Cortex of kidney (tissue), 1 donor: ENCODE measurements around the gene TRIM52.

ENCODE experiments used
- DNase-seq: peaks from one replicate; lab custom pipeline; 2025; lab: John Stamatoyannopoulos, UW

TRIM52 gene

DNA sequence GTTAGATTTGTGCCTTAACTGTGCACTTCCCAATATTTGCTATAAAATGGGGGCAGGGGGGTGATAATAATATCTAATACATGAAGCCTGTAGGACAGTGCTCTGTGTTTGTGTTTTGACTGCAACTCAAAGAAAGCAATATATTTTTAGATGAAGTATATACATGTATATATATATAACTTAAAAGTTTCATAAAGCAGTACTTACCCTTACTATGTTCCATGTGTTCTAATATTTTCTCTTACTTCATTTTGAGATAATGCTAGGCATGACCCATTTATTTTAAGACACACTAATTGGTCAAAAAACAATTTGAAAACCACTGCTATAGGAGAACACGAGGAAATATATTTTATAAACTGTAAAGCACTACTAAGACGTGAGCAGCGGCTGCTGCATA is 2.4 kb downstream of the TRIM52 start:
- no peak for DNase-seq

DNA sequence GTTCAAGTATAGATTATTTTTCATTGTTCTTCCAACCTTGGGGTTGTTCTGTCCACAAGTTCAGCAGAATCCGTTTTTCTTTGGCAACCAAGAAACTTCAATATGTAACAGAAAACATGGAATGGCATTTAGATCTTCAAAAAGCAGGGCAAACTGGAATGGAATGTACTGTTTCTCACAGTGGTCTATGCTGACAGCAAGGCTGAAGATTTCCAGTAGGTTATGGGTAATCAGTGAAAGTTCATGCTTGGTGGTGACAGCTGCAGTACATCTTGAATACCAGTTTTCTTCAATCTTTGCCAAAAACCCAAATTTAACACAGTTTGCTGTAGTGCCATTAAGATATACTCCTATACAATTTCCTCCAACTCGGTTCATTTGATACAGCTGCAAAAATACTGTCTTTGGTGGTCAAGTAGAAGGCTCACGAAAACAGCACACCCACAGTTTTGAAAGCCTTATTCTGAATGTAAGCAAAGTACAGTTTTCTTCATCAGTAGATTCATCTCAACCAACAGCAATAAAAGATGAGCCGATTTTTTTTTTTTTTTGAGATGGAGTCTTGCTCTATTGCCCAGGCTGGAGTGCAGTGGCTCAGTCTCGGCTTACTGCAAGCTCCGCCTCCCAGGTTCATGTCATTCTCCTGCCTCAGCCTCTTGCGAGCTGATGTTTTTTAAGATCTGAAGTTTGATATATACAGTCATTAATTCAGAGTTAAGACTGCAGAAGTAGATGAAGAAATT is 4.9 kb downstream of the TRIM52 start:
- no peak for DNase-seq

DNA sequence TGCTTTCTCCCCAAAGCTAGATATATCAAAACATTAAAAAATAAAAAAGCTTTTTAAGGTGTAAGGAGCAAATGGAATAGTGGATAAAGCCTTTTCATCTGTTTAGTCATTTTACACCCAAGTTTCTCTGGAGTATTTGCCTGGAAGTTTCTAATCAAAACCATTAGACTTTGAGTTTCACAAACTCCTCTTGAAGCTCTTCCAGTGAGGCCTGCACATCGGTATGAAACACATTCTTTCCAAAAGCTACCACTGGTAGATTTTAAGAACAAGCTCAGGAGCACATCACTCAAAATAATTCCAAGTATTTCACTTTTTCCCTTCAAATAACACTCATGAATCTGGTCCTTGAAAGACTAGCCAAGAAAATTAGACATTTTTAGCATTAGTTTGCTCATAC is 5.7 kb downstream of the TRIM52 start:
- no peak for DNase-seq

DNA sequence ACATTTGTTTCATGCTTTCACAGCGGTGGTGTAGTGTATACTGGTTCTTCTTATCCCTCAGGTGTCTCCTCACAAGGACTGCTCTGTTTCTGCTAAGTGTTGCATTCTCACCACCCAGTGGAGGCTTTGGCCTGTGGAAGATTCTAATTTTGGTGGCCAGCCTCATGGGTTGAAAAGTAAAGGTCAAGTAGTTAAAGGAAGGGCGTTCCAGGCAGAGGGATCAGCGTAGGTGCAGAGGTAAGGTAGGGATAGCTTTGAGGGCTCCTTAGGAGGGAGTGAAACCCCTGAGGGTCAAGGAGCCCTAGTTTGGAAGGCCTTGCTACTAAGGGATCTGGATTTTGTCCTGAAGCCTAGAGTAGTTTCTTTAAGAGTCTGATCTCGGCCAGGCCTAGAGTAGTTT is 12.7 kb downstream of the TRIM52 start:
- no peak for DNase-seq

DNA sequence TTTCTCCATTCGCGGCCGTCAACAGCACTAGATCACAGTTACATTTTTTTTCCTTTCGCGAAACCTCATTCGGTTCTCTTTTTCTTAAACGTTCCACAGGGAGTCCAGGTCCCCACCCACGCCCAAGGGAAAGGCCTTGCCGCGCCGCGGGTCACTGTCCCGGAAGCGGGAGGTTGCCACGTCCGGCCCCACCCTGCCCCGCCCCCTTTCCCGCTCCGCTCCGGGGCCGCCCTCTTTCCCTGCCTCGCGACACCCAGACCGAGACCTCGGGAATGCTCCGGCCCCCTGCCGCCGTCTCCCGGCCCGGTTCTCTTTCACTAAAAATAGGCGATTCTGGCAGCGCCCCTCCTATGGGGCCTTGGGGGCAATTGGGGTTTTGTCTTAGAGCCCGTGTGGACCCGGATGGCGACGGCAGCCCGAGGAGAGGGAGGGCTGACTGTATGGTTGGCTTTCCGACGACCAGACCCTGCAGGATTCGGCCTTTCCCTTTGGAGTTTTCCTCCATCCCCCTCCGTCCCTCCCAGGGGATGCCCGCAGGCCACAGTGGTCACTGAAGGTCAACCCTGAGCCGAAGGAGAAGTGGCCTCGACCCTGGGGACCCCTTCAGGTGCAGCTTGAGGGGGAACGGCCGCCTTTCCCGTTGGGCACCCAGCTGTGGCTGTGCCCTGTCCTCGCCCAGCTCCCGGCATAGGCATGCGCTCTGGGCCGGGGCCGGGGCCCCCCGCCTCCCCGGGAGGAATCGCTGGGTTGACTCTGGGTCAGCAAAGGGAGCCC is 14.5 kb downstream of the TRIM52 start:
- DNase-seq = no peak

DNA sequence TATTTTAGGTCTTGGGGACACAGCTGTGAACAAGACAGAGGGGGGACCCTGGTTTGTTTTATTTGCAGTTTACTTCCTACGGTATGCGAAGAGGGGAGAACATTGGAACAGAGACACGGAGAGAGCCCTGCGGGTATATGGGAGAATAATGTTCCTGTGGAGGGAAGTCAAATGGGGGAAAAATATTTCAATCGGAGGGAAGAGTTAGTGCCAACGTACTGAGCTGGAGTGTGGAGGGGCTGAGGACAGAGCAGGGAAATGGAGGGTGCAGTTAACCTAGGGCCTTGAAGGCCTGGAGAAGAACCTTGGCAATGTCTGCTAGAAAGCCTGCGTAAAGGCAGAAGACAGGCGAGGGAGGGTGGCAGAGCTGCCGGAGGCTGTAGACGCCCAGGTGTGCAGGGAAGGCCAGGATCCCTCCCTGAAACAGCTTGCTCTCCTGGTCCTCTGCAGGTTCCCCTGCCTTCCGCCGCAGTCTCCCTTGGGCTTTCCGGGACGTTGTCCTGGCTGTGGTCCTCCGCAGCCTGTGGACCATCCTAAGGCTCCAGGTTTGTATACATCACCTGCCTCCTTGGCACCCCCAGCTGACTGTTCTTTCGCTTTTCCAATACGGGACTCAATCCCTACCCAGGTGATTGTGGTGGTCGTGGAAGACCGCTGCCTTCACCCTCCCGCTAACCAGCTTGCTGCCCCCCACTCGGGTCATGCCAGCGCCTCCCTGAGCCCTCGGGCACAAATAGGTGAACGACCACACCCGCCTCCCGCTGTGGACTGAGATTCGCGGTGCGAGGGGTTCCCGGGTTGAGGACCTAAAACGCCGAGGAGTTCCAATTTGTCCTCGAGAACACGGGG is 15.3 kb downstream of the TRIM52 start:
- no peak for DNase-seq

DNA sequence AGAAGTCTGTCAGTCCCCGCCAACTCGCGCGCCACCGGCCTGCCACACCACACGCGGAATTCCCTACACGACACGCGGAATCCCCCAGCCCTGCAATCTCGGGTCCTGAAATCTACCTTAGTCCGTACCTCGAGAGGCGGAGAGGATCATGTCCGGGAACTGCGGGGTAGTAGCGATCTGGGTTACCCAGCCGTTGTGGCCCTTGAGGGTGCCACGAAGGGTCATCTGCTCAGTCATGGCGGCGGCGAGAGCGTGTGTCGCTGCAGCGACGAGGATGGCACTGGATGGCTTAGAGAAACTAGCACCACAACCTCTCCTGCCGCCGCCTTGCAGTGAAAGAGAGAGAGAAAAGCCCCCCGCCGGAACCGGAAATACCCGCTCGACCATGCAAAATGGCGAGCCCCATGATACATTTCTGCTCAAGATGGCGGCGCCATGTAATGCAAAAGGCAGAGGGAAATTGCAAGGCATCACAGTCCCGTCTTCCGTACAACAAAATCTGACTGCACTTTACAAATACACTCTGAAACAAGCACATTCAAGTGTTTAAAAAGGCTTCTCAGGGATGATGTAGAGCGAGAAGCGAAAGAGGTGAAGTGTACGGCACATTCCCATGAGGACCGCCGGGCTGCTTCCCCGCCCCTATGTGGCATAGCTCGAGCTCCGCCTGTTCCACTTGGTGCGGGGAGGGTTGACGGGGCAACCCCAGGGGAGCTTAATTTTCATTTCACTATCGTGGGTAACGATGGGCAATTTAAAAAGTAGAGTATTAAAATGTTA is 17.2 kb downstream of the TRIM52 start, which contains the start of gene RACK1:
TSS of gene RACK1 (minus strand) at position 343 of the 780 bp plus-strand sequence. CDS start at position 237, 106 bp downstream.
- DNase-seq = no peak

DNA sequence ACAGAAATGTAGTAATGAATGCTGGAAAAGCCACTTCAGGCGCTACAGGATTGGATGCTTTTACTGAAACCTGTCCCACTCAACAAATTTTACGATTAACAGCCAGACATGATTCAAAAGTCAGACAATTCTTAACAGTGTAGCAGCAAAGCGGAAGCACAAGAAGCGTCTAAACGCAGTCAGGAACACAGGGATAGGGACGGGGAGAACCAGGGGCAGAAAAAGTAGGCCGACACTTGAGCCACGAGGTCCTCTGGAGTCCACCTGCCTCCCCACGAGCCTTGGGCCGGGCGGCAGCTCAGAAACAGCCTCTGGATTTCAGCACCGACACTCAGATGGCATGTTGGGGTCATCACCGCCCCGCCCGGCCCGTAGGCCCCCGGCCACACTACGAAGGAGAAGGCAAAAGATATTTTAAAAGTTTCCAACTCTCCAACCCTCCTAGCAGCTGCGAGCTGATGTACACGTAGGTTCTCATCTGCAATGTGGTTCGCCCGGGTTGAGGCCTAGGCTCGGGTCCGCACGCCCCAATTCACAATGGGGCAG is 17.9 kb downstream of the TRIM52 start:
- no peak for DNase-seq

DNA sequence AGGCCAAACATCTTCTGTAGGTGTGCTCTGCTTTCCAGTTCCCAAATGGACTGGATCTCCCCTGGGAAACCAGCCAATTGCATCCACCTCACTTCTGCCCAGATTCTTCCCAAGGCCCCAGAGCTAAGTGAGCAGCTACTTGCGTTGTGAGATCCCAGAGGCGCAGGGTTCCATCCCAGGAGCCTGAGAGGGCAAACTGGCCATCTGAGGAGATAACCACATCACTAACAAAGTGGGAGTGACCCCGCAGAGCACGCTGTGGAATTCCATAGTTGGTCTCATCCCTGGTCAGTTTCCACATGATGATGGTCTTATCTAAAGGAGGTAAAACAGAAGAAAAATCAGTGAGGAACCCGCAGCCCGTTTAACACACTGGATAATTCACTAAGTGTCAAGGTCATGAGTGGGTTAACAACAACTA is 18.9 kb downstream of the TRIM52 start:
- DNase-seq = no peak

DNA sequence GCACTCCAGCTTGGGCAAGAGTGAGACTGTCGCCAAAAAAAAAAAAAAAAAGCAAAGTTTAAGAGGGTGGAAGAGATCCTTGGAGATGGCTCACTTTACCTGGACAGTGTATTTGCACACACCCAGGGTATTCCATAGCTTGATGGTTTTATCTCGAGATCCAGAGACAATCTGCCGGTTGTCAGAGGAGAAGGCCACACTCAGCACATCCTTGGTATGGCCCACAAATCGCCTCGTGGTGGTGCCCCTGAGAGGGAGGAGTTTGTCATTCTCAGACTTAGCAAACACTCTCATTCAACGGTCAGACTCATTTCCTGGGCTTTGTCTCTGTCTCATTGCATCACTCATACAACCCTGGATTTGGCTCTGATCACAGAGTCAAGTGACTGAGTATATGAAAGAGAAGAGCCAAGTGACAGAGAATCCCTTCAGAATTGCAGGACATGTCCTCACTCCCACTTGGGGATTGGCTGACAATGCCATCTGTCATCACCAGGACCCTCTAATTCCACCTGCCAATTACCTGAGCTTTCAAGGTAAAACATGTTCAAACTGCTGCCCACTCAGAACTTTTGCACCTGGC is 19.5 kb downstream of the TRIM52 start:
- no peak for DNase-seq

DNA sequence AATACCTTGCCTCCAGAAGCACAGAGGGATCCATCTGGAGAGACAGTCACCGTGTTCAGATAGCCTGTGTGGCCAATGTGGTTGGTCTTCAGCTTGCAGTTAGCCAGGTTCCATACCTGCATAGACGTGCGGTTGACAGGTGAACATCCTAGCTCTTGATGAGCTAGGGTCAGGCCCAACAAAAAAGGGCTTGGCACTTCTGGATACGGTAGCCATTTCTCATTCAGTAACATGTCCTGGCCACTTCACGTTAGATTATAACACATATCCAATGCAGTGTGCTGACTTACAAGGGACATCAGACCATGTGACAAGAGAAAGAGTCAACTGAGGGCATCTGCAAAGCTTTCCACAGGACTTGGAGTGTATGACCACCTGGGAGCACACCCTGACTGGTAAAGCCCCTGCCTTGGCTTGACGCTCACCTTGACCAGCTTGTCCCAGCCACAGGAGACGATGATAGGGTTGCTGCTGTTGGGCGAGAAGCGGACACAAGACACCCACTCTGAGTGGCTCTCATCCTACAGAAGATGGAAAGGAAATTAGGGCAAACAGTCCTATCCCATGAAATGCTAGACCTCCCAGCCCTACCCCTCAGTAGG is 21.8 kb downstream of the TRIM52 start:
- DNase-seq = no peak

DNA sequence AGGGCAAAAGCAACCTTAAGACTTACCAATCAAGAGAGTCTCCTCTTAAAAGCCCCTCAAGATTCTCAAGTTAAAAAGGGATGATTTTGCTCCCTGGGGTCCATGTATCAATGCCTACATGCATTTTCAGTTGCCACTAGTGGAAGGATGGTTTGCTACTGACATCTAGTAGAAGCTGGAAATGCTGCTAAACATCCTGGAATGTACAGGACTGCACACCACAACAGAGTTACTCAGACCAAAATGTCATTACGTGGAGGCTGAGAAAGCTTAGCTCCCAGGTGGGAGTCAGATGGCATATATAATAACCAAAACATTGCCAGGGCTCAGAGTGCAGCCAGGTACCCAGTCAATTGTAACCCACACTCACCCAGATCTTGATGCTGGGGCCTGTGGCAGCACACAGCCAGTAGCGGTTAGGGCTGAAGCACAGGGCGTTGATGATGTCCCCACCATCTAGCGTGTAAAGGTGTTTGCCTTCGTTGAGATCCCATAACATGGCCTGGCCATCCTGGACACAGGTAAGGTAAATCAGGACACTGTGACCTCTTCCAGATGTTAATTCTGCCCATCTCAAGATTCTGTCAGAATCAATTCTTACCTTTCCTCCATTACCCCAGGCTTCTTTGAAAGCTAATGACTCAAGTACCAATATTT is 23.1 kb downstream of the TRIM52 start:
- no peak for DNase-seq

DNA sequence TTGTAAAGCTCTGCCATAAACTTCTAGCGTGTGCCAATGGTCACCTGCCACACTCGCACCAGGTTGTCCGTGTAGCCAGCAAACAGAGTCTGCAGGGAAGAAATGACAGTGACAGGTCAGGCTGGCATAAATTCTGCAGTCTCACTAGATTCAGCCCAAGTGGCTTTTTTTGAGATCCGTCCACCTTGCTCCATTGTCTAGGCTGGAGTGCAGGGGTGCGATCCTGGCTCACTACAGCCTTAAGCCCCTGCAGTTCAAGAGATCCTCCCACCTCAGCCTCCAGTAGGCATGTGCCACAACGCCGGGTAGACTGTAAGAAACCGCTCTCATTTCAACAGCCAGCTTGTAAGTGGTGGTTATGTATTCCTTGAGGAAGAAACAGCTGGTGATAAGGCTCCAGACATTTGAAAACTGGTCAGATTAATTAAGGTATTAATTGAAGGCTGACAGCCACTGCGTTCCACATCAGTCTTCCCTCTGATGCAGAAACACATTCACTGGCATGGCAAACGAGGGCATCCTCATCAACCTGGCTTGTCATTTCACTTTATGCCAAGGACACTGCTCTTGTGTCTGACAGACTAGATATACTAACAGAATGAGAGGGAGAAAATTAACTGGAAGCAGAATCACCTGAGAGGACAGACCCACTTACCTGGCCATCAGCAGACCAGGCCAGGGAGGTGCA is 23.8 kb downstream of the TRIM52 start:
- no peak for DNase-seq

DNA sequence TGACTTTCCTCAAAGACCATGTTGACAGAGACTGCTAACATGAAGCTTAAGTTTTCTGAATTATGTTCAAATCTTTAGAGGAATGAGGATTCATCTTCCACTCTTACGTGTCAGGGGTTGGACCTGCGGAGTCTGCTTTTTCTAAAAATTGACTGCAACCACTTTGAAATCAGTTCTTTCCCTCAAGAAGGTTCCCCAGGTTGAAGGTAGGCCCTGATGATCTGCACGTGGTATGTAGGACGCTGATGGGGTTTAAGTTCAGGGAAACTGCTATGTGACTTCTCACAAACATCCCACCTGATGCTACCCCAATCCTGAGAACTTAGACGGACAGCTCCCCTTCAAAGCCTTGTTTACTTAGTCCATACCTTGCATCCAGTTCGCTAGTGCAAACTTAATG is 24.5 kb downstream of the TRIM52 start:
- no peak for DNase-seq

DNA sequence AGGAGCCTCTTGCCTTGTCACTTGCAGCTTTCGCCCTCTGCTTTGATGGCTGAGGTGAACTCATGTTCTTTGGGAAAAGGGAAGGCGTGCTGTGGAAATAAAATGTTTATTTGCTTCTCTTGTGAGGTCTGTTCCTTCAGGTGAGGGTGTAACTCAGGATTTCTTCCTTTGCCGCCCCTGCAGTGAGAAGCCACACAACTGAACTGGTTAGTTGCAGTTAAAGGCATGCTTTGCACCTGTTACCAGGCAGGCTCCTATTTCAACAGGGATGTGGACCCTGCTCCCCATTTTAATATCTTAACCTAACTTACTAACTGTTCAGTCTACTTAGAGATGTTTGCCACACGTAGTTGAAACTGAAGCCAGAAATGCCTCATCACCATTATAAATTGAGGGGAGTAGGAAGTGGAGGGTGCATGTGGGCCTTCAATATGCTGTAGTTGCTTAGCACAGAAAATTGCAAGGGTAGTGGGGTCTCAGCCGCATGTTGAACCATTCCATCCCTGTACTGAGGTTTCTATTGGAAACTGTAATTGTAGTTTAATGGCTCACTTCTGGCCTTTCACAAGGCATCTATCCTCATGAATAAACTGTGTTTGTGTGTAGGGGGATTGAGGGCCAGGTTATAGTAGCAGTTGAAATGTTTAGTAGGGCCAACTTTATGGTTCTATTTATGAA is 25.1 kb downstream of the TRIM52 start:
- DNase-seq = no peak

DNA sequence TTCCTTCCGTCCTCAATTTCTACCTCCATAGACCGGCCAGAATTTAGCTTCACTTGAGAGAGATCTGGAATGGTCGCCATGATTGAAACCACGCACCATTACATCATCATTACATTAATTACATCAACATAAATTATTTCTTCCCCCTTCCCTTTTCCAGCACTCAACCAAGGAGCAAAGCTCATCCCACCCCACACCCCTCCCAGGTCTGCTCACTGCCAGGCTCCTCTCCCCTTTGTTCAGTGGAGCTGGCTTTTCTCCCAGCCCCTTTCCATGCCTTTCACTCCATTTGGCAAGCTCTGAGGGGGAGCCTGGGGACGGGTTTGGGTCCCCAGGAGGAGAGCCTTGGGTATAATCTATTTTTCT is 25.6 kb downstream of the TRIM52 start:
- no peak for DNase-seq

DNA sequence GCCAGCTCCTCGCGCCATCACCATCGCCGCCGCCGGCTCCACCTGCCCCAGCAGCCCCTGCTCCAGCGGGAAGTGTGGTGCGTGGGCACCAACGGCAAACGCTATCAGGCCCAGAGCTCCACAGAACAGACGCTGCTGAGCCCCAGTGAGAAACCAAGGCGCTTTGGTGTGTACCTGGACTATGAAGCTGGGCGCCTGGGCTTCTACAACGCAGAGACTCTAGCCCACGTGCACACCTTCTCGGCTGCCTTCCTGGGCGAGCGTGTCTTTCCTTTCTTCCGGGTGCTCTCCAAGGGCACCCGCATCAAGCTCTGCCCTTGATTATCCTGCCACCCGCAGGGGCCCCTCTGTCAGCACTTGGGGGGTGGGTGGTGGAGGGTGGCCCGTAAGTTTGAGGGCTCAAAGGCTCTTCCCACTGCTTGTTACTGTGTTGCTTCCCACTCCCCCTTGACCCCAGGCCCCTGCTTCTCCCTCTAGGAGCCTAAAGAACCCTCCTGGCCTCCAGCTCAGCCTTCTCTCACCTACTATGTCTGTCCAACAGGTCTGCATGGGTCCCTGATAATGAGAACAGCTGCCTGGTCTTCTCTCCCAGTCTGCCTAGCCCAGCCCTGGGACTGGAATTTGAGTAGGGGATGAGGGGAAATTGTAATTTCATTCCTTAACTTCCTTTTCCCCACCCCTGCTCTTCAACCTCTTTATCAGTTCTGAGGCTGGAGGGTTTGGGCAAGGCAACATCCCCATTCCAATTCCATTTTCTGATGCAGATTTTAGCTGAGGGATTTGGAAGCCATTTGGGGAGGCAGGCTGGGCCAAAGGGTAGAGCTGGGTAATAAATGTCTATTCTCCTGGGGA is 26.3 kb downstream of the TRIM52 start:
- no peak for DNase-seq
